HG03175 (cell line): ENCODE results near the gene MAP3K9.

Experiments
- ATAC-seq: cut with Tn5 transposase; IDR thresholded peaks from one replicate; pipeline ENCODE4 v1.9.1; 2021; ENCODE audit warnings: mild to moderate bottlenecking, moderate library complexity; ENCODE audit not compliant: unreplicated experiment

Gene MAP3K9

GRCh38 chr14:70821584-70822529, 12.5 kb upstream of the MAP3K9 start:
- no peak for ATAC-seq

GRCh38 chr14:70816525-70816924, 7.2 kb upstream of the MAP3K9 start:
- no peak for ATAC-seq

- no peak for ATAC-seq
These were observed 5.2 kb upstream of the MAP3K9 start for GRCh38 chr14:70814466-70814865.

GRCh38 chr14:70812124-70812818, 3.0 kb upstream of the MAP3K9 start:
- ATAC-seq = no peak

GRCh38 chr14:70811578-70811977, 2.3 kb upstream of the MAP3K9 start:
- no peak for ATAC-seq

GRCh38 chr14:70811050-70811449, 1.7 kb upstream of the MAP3K9 start:
- no peak for ATAC-seq

- no peak for ATAC-seq
These were observed 1.3 kb upstream of the MAP3K9 start for GRCh38 chr14:70810621-70811020.

GRCh38 chr14:70808416-70809224, 693 bp downstream of the MAP3K9 start:
- ATAC-seq = peak; percentile 19

- ATAC-seq = no peak
These were observed 1.4 kb downstream of the MAP3K9 start for GRCh38 chr14:70807898-70808415.

GRCh38 chr14:70804556-70805162, 4.7 kb downstream of the MAP3K9 start:
- ATAC-seq = no peak

- peak; percentile 82 for ATAC-seq
These were observed 5.7 kb downstream of the MAP3K9 start for GRCh38 chr14:70803321-70804310.

GRCh38 chr14:70802379-70802778, 6.9 kb downstream of the MAP3K9 start:
- ATAC-seq = no peak

- no peak for ATAC-seq
These were observed 7.5 kb downstream of the MAP3K9 start for GRCh38 chr14:70801836-70802235.

GRCh38 chr14:70796551-70796950, 12.8 kb downstream of the MAP3K9 start:
- ATAC-seq = no peak

- ATAC-seq = no peak
These were observed 15.0 kb downstream of the MAP3K9 start for GRCh38 chr14:70794294-70794693.

GRCh38 chr14:70793637-70794036, 15.7 kb downstream of the MAP3K9 start:
- no peak for ATAC-seq

- ATAC-seq = no peak
These were observed 16.4 kb downstream of the MAP3K9 start for GRCh38 chr14:70792939-70793338.

- ATAC-seq = no peak
These were observed 17.3 kb downstream of the MAP3K9 start for GRCh38 chr14:70791971-70792370.

GRCh38 chr14:70789961-70790360, 19.4 kb downstream of the MAP3K9 start:
- no peak for ATAC-seq
